ENCODE data around the gene ERBB2. TPM values are rescaled to one million over a fixed set of nuclear protein-coding genes. Genes with fewer than 3 reads are reported as not detected.

The ERBB2 gene
- total and polyA plus RNA-seq, 2 of the 13 experiments (the other 11 are each of a cell fraction or from before 2014, with no cell fraction given), result 57.7 to 64.1 TPM

- TF ChIP-seq, protein P1, sequence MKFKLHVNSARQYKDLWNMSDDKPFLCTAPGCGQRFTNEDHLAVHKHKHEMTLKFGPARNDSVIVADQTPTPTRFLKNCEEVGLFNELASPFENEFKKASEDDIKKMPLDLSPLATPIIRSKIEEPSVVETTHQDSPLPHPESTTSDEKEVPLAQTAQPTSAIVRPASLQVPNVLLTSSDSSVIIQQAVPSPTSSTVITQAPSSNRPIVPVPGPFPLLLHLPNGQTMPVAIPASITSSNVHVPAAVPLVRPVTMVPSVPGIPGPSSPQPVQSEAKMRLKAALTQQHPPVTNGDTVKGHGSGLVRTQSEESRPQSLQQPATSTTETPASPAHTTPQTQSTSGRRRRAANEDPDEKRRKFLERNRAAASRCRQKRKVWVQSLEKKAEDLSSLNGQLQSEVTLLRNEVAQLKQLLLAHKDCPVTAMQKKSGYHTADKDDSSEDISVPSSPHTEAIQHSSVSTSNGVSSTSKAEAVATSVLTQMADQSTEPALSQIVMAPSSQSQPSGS (CRISPR knock-in tag; IDR thresholded peaks at IDR 0.05), result peak; percentile 79; the same call in 1 of the 2 replicates
- TF ChIP-seq, protein P2, sequence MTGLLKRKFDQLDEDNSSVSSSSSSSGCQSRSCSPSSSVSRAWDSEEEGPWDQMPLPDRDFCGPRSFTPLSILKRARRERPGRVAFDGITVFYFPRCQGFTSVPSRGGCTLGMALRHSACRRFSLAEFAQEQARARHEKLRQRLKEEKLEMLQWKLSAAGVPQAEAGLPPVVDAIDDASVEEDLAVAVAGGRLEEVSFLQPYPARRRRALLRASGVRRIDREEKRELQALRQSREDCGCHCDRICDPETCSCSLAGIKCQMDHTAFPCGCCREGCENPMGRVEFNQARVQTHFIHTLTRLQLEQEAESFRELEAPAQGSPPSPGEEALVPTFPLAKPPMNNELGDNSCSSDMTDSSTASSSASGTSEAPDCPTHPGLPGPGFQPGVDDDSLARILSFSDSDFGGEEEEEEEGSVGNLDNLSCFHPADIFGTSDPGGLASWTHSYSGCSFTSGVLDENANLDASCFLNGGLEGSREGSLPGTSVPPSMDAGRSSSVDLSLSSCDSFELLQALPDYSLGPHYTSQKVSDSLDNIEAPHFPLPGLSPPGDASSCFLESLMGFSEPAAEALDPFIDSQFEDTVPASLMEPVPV (CRISPR knock-in tag; IDR thresholded peaks at IDR 0.05), result peak; percentile 90; the same call in 1 of the 2 replicates
- peak; percentile 83 for TF ChIP-seq NR2C2 (CRISPR knock-in tag; IDR thresholded peaks at IDR 0.05; ENCODE audit: borderline replicate concordance)
- TF ChIP-seq CBFB (CRISPR knock-in tag; IDR thresholded peaks at IDR 0.05), result 0 out of 2 replicates have a peak, but pooled peaks have one; percentile 34
- TF ChIP-seq ZNF124 (CRISPR knock-in tag; IDR thresholded peaks at IDR 0.05), result no peak
- TF ChIP-seq, protein P3, sequence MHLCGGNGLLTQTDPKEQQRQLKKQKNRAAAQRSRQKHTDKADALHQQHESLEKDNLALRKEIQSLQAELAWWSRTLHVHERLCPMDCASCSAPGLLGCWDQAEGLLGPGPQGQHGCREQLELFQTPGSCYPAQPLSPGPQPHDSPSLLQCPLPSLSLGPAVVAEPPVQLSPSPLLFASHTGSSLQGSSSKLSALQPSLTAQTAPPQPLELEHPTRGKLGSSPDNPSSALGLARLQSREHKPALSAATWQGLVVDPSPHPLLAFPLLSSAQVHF (CRISPR knock-in tag; IDR thresholded peaks at IDR 0.05), result no peak
- no peak for TF ChIP-seq SP2 (CRISPR knock-in tag; IDR thresholded peaks at IDR 0.05)
- TF ChIP-seq ZNF720 (CRISPR knock-in tag; IDR thresholded peaks at IDR 0.05), result no peak
- TF ChIP-seq ZSCAN21 (CRISPR knock-in tag; IDR thresholded peaks at IDR 0.05; ENCODE audit: borderline replicate concordance), result peak; percentile 72; the same call in 1 of the 2 replicates
- no peak for TF ChIP-seq FLYWCH1 (CRISPR knock-in tag; IDR thresholded peaks at IDR 0.05)
- TF ChIP-seq GMEB2 (CRISPR knock-in tag; IDR thresholded peaks at IDR 0.05; ENCODE audit: low read depth), result no peak
- no peak for TF ChIP-seq CCAR2 (optimal IDR thresholded peaks at IDR 0.05; ENCODE audit: low read depth, low read length)
- 0 out of 2 replicates have a peak, but pooled peaks have one; percentile 55 for TF ChIP-seq TGIF2 (CRISPR knock-in tag; IDR thresholded peaks at IDR 0.05)
- TF ChIP-seq SMAD1 (CRISPR knock-in tag; IDR thresholded peaks at IDR 0.05; ENCODE audit: borderline replicate concordance, low read depth), result no peak
- TF ChIP-seq ARNT2 (CRISPR knock-in tag; IDR thresholded peaks at IDR 0.05; ENCODE audit: low read depth), result peak; percentile 85; the same call in 1 of the 2 replicates
- TF ChIP-seq, protein P4, sequence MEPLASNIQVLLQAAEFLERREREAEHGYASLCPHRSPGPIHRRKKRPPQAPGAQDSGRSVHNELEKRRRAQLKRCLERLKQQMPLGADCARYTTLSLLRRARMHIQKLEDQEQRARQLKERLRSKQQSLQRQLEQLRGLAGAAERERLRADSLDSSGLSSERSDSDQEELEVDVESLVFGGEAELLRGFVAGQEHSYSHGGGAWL (CRISPR knock-in tag; IDR thresholded peaks at IDR 0.05), result no peak
- no peak for TF ChIP-seq SMARCE1 (IDR thresholded peaks at IDR 0.05; ENCODE audit: borderline replicate concordance)
- no peak for TF ChIP-seq NFATC3 (CRISPR knock-in tag; IDR thresholded peaks at IDR 0.05)
These were observed 3.3 kb downstream of the ERBB2 start (continued) for GRCh38 chr17:39702901-39703893.
